DND-41 (cell line): ENCODE measurements around the gene PSME2.
A peak's percentile ranks its signal among the peaks of the same experiment; 100 is the strongest.

Experiments
- ATAC-seq: fragments of 200-7000 bp; cut with Tn5 transposase; 3 replicates; pipeline ENCODE4 v1.9.1; 2021; ENCODE audit warnings: low read depth; ENCODE audit not compliant: insufficient read depth
- DNase-seq: peaks from one replicate; pipeline ENCODE4 v3.0.0-alpha.2; 2020
- H2AFZ ChIP-seq: 2 replicates; pipeline ENCODE4 v1.6.0; 2012; ENCODE audit warnings: low read depth, low read length
- H3K27ac ChIP-seq: 2 replicates; pipeline ENCODE4 v1.5.1; 2012; ENCODE audit warnings: low read length, inconsistent platforms
- H3K27me3 ChIP-seq: fragments of 200-600 bp; sonication (generic); 2 replicates; pipeline ENCODE4 v1.6.0; 2012; ENCODE audit warnings: low read length, mild to moderate bottlenecking, inconsistent platforms; ENCODE audit not compliant: insufficient read depth, poor library complexity
- H3K36me3 ChIP-seq: 2 replicates; pipeline ENCODE4 v1.5.1; 2012; ENCODE audit warnings: low read length, inconsistent platforms; ENCODE audit not compliant: insufficient read depth
- H3K4me1 ChIP-seq: 2 replicates; pipeline ENCODE4 v1.5.1; 2012; ENCODE audit warnings: mild to moderate bottlenecking, low read length; ENCODE audit not compliant: insufficient read depth
- H3K4me2 ChIP-seq: 2 replicates; pipeline ENCODE4 v1.6.0; 2012; ENCODE audit warnings: mild to moderate bottlenecking, moderate library complexity, low read length, inconsistent platforms; ENCODE audit not compliant: insufficient read depth
- H3K4me3 ChIP-seq, 2 experiments: fragments of 200-600 bp in 1 of 2; shearing (Covaris generic) in 1 of 2; 2 replicates each; pipeline ENCODE4 v1.5.1; 2012 to 2016; ENCODE audit warnings: inconsistent platforms in 2 of 2, low read length in 2 of 2, mild to moderate bottlenecking in 2 of 2, low read depth in 1 of 2, moderate library complexity in 1 of 2
- H3K79me2 ChIP-seq: 2 replicates; pipeline ENCODE4 v1.6.0; 2012; ENCODE audit warnings: low read length, inconsistent platforms; ENCODE audit not compliant: insufficient read depth
- H3K9ac ChIP-seq: 2 replicates; pipeline ENCODE4 v1.6.0; 2012; ENCODE audit warnings: low read depth, mild to moderate bottlenecking, inconsistent platforms, low read length, moderate library complexity
- H3K9me3 ChIP-seq: 2 replicates; pipeline ENCODE4 v1.5.1; 2012; ENCODE audit warnings: low read length, moderate library complexity, mild to moderate bottlenecking, inconsistent platforms; ENCODE audit not compliant: insufficient read depth, severe bottlenecking
- H4K20me1 ChIP-seq: 2 replicates; pipeline ENCODE4 v1.6.0; 2012; ENCODE audit warnings: low read length; ENCODE audit not compliant: insufficient read depth
- CTCF ChIP-seq: IDR thresholded peaks from 2 replicates; pipeline ENCODE4 v1.5.1; 2012; ENCODE audit warnings: borderline replicate concordance, low read length, moderate library complexity, mild to moderate bottlenecking; ENCODE audit not compliant: poor library complexity, severe bottlenecking; ENCODE audit errors: extremely low read depth
- EZH2 ChIP-seq: IDR thresholded peaks from 3 replicates; pipeline ENCODE4 v1.6.1; 2012; ENCODE audit warnings: borderline replicate concordance, low read depth, mild to moderate bottlenecking, moderate library complexity, low read length, inconsistent platforms; ENCODE audit not compliant: severe bottlenecking

The PSME2 gene

GRCh38 chr14:24110523-24110922 is 35.9 kb downstream of the PSME2 start:
- TF ChIP-seq CTCF (no peak), EZH2 (no peak)
- Histone ChIP-seq H3K4me1 (peaks cover 20% of the 10 kb centered on the region), H3K4me3 (no peak overlapping the region), H3K9ac (no peak overlapping the region), H3K36me3 (no peaks in the 10 kb centered on the region), H3K79me2 (peaks cover 10% of the 10 kb centered on the region), H3K27me3 (no peaks in the 10 kb centered on the region), H3K9me3 (no peaks in the 10 kb centered on the region), H2AFZ (no peak overlapping the region), H3K27ac (no peak overlapping the region), H4K20me1 (no peaks in the 10 kb centered on the region), H3K4me2 (no peak overlapping the region)
- DNase-seq (no peak), ATAC-seq (no peak)

GRCh38 chr14:24110060-24110459 is 36.4 kb downstream of the PSME2 start:
- H3K9me3 ChIP-seq, result no peaks in the 10 kb centered on the region
- H3K79me2 ChIP-seq, result peaks cover 6% of the 10 kb centered on the region
- no peak for DNase-seq
- no peak for TF ChIP-seq EZH2
- TF ChIP-seq CTCF, result no peak
- no peak overlapping the region for H3K4me3 ChIP-seq
- H3K4me1 ChIP-seq, result peaks cover 16% of the 10 kb centered on the region
- no peak for ATAC-seq
- H3K36me3 ChIP-seq, result no peaks in the 10 kb centered on the region
- H3K27me3 ChIP-seq, result no peaks in the 10 kb centered on the region
- no peak overlapping the region for H3K9ac ChIP-seq
- H3K4me2 ChIP-seq, result no peak overlapping the region
- H3K27ac ChIP-seq, result no peak overlapping the region
- no peaks in the 10 kb centered on the region for H4K20me1 ChIP-seq
- no peak overlapping the region; the same call in 1 of the 2 replicates for H2AFZ ChIP-seq

DNA sequence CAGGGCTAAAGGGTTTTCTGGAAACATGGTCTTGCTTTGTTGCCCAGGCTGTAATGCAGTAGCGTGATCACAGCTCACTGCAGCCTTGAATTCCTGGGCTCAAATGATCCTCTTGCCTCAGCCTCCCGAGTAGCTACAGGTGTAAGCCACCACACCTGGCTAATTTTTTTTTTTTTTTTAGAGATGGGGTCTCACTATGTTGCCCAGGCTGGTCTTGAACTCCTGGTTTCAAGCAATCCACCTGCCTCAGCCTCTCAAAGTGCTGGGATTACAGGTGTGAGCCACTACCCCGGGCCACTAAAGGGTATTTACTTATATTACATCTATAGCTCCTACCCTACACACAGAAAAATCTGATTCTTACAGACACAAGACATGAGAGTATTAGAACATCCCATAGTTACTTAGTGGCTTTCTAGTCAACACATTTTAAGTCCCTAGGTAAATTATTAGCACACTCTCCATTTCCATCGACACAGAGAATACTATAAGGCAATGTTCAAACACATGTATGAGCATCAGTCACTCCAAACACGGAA is 38.0 kb downstream of the PSME2 start:
- DNase-seq (no peak), ATAC-seq (no peak)
- Histone ChIP-seq H3K9ac (peak overlapping the region; percentile 37; the same call in 1 of the 2 replicates), H3K27ac (peak overlapping the region; percentile 82), H3K36me3 (peaks cover 6% of the 10 kb centered on the region), H3K79me2 (peaks cover 2% of the 10 kb centered on the region), H3K4me3 (no peak overlapping the region), H3K4me1 (peaks cover 15% of the 10 kb centered on the region), H3K9me3 (no peaks in the 10 kb centered on the region), H3K27me3 (no peaks in the 10 kb centered on the region), H2AFZ (peak overlapping the region; percentile 60), H4K20me1 (no peaks in the 10 kb centered on the region), H3K4me2 (peak overlapping the region; percentile 25; the same call in 1 of the 2 replicates)
- no peak for TF ChIP-seq EZH2
- no peak for TF ChIP-seq CTCF
